Measurements from ENCODE around the gene NELL1.

NELL1 gene

GRCh38 chr11:21410513-21410912 is 741.1 kb downstream of the NELL1 start:
- intact Hi-C loops (cut with DNase I; ENCODE audit: low total_unique reads), result no loop called here
- Histone ChIP-seq H3K9me3 (no peaks in the 10 kb centered on the region), H3K4me1 (no peaks in the 10 kb centered on the region), H3K36me3 (no peaks in the 10 kb centered on the region), H3K27ac (no peak overlapping the region), H3K27me3 (no peaks in the 10 kb centered on the region), H3K4me3 (no peak overlapping the region)
- no peak for TF ChIP-seq CTCF (IDR thresholded peaks at IDR 0.05)
- no peak for DNase-seq

GRCh38 chr11:21411104-21411503 is 741.7 kb downstream of the NELL1 start:
- no peak overlapping the region for H3K4me3 ChIP-seq
- H3K27me3 ChIP-seq, result no peaks in the 10 kb centered on the region
- no peak for TF ChIP-seq CTCF (IDR thresholded peaks at IDR 0.05)
- intact Hi-C loops (cut with DNase I; ENCODE audit: low total_unique reads), result no loop called here
- H3K27ac ChIP-seq, result no peak overlapping the region
- H3K36me3 ChIP-seq, result no peaks in the 10 kb centered on the region
- DNase-seq, result no peak
- H3K4me1 ChIP-seq, result no peaks in the 10 kb centered on the region
- no peaks in the 10 kb centered on the region for H3K9me3 ChIP-seq

GRCh38 chr11:21411597-21411996 is 742.2 kb downstream of the NELL1 start:
- H3K36me3 ChIP-seq, result no peaks in the 10 kb centered on the region
- no peak for TF ChIP-seq CTCF (IDR thresholded peaks at IDR 0.05)
- no peak for DNase-seq

GRCh38 chr11:21412652-21413383 is 743.4 kb downstream of the NELL1 start:
- no peak for TF ChIP-seq CTCF (IDR thresholded peaks at IDR 0.05)
- H3K36me3 ChIP-seq, result no peaks in the 10 kb centered on the region
- H3K4me1 ChIP-seq, result no peaks in the 10 kb centered on the region
- no peak for DNase-seq
- no peak overlapping the region for H3K4me3 ChIP-seq
- no peaks in the 10 kb centered on the region for H3K27me3 ChIP-seq
- no peak overlapping the region for H3K27ac ChIP-seq
- intact Hi-C loops (cut with DNase I; ENCODE audit: low total_unique reads), result no loop called here
- no peaks in the 10 kb centered on the region for H3K9me3 ChIP-seq

More at GRCh38 chr11:21411597-21411996, 742.2 kb downstream of the NELL1 start:
- no peak overlapping the region for H3K27ac ChIP-seq
- no peaks in the 10 kb centered on the region for H3K4me1 ChIP-seq
- H3K27me3 ChIP-seq, result no peaks in the 10 kb centered on the region
- H3K4me3 ChIP-seq, result no peak overlapping the region
- intact Hi-C loops (cut with DNase I; ENCODE audit: low total_unique reads), result no loop called here
- H3K9me3 ChIP-seq, result no peaks in the 10 kb centered on the region

- TF ChIP-seq CTCF (IDR thresholded peaks at IDR 0.05), result no peak
- intact Hi-C loops (cut with DNase I; ENCODE audit: low total_unique reads), result no loop called here
- no peaks in the 10 kb centered on the region for H3K36me3 ChIP-seq
- no peaks in the 10 kb centered on the region for H3K4me1 ChIP-seq
- H3K4me3 ChIP-seq, result no peak overlapping the region
- DNase-seq, result no peak
- no peak overlapping the region for H3K27ac ChIP-seq
- H3K27me3 ChIP-seq, result no peaks in the 10 kb centered on the region
- H3K9me3 ChIP-seq, result peaks cover 0 to 2% (median 0%) of the 10 kb centered on the region in 3 donors
Observed at GRCh38 chr11:21414953-21415352, 745.6 kb downstream of the NELL1 start.

Data from tibial artery (tissue), 4 donors.